C4-2B (cell line): ENCODE data around the gene AMZ1.

Source experiments
- H3K27ac ChIP-seq: fragments of 450-650 bp; 2 replicates; pipeline ENCODE4 v1.5.1; 2017
- ZFX ChIP-seq: fragments of 450-650 bp; IDR thresholded peaks from 2 replicates; pipeline ENCODE4 v1.6.1; 2017
- TF ChIP-seq, protein P1 (sequence below): fragments of 450-650 bp; conservative IDR thresholded peaks from 2 replicates; pipeline ENCODE4 v1.5.1; 2017; ENCODE audit warnings: mild to moderate bottlenecking

Gene AMZ1

GRCh38 chr7:2680792-2681490 is 7.1 kb upstream of the AMZ1 start:
- H3K27ac ChIP-seq, result no peak overlapping the region
- TF ChIP-seq, protein P1, sequence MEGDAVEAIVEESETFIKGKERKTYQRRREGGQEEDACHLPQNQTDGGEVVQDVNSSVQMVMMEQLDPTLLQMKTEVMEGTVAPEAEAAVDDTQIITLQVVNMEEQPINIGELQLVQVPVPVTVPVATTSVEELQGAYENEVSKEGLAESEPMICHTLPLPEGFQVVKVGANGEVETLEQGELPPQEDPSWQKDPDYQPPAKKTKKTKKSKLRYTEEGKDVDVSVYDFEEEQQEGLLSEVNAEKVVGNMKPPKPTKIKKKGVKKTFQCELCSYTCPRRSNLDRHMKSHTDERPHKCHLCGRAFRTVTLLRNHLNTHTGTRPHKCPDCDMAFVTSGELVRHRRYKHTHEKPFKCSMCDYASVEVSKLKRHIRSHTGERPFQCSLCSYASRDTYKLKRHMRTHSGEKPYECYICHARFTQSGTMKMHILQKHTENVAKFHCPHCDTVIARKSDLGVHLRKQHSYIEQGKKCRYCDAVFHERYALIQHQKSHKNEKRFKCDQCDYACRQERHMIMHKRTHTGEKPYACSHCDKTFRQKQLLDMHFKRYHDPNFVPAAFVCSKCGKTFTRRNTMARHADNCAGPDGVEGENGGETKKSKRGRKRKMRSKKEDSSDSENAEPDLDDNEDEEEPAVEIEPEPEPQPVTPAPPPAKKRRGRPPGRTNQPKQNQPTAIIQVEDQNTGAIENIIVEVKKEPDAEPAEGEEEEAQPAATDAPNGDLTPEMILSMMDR, result peak; percentile 86
- no peak for TF ChIP-seq ZFX

DNA sequence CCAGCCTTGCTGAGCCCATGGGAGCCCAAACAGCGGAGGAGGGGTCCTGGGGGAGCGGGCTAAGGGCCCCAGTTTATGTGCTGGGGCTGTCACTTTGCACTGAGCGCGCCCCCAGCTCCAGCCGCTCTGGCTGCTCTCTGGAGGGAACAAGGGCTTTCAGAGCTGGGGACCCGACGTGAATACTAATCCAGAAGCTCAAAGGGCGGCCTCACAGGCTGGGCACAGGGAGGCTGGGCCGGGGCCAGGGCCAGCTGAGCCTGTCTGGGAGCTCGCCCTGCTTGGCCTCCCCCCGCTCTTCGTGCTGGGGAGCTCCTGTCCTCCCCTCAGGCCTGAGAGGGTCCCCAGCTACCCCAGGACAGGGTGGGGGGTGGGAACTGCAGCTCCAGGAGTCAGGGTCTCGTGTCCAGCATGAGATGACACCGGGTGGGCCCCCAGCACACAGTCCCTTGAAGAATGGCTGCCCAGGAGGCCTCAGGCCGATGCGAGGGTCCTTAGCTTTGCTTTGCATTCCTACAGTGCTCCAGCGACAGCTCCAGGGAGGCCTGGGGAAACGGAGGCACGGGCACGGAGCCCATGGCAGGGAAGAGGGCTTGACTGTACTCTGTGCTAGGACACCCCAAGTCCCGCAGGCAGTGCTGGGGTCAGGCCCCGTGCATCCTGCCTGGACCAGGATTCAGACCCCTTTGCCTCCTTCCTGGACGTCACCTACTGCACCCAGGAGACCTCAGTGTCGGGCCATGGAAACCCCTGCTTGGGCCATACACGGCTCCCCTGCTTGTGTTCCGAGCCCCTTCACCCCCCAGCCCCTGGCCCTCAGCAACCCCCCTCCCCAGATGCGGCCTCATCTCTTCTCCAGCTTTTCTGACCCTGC is 5.8 kb upstream of the AMZ1 start:
- TF ChIP-seq, protein P1, result no peak
- TF ChIP-seq ZFX, result no peak
- H3K27ac ChIP-seq, result no peak overlapping the region

DNA sequence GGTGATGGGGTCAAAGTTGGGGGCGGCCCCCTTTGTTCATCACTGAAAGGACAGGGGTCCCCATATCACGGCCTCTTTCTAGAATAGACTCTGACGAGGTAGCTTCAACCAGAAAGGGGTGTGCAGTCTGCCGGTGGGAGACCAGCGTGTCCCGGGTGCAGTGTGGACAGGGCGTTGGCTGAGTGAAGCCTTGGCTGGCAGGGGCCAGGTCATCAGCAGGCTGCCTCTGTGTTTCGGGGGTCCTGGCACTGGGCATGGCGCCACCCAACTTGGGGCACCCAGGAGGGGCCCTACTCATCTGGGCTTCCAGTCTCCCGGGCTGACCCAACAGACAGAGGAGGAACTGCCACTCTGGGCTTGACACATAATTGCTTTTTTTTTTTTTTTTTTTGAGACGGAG is 3.5 kb upstream of the AMZ1 start:
- no peak for TF ChIP-seq ZFX
- TF ChIP-seq, protein P1, result no peak
- no peak overlapping the region for H3K27ac ChIP-seq

DNA sequence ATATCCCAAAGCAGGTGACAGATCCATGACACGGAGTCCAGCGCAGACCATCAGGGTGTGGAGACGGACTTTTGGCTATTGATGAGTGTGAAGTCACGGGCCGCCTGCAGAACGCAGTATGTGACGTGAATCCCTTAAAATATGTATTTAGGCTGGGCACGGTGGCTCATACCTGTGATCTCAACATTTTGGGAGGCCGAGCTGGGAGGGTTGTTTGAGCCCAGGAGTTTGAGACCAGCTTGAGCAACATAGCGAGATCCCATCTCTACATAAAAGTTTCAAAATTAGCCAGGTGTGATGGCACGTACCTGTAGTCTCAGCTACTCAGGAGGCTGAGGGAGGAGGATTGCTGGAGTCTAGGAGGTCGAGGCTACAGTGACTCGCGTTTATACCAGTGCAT is 1.9 kb upstream of the AMZ1 start:
- TF ChIP-seq ZFX, result no peak
- TF ChIP-seq, protein P1, result no peak
- H3K27ac ChIP-seq, result no peak overlapping the region

DNA sequence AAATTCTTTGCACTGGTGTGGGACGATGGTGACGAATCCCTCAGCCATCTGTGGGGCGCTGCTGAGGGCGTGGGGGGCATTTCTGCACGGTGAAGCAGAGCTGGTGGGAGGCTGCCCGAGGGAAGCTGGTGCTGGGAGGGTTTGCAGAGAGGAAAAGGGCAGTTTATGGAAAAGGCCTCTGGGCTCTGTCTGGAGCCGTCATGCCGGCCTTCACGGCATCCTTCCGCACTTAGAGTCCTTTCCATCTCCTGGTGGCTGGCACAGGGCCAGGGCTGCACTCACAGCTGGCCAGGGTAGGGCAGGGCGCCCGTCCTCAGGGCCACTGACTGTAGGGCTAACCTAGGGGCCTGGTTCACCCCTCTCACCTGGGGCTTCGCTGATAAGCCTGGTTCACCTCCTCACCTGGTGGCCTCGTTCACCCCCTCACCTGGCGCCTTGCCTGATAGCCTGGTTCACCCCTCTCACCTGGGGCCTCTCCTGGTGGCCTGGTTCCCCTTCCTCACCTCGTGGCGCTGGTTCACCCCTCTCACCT is 598 bp upstream of the AMZ1 start:
- TF ChIP-seq ZFX, result no peak
- TF ChIP-seq, protein P1, result no peak
- no peak overlapping the region for H3K27ac ChIP-seq

DNA sequence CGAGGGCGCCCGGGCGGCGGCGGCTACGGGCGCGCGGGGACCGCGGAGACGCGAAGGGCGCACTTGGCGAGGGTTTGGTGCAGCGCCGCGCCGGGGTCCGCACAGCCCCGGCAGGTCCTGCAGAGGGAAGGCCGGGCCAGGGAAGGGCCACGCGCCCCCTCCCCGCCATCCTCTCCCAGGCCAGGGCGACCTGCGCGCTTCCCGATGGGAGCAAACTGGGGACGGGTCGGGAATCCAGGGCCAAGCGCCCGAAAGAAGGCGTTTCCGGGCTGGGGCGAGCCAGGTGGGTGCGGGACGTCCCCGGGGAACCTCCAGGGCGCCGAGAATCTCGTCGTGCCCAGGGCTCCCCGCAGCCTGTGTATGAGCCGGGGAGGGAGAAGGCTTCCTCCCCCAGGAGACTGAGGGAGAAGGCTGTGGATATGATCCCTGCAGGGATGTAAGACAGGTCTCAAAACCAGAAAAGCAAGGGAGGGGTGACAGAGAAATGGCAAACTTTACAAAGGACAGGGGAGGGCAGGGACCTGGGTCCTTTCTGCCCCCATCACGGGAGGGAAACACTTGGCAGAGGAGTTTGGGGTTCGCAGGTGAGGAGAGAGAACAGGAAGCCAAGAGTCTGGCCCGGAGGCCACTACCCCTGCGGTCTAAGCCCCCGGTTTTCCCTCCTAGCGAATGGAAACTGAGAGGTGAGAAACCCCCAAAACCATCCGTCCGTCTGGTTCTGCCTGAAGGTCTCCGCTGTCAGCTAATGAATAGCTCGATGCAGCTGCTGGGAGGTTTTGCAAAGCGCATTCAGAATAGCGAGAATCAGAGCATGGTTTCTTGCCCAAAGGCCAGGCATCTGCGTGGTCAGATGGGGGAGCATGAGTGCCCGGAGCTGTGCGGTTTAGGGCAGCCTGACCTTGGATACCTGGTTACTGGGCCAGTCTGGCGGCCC is 674 bp downstream of the AMZ1 start:
- H3K27ac ChIP-seq, result no peak overlapping the region
- TF ChIP-seq, protein P1, result no peak
- no peak for TF ChIP-seq ZFX
